ENCODE data around the gene GIMD1. TPM values are rescaled to one million over a fixed set of nuclear protein-coding genes. Genes with fewer than 3 reads are reported as not detected.

The GIMD1 gene
- total and polyA plus RNA-seq, 9 of the 15 experiments (the other 6 are each of a cell fraction or from before 2014, with no cell fraction given), result not detected

DNA sequence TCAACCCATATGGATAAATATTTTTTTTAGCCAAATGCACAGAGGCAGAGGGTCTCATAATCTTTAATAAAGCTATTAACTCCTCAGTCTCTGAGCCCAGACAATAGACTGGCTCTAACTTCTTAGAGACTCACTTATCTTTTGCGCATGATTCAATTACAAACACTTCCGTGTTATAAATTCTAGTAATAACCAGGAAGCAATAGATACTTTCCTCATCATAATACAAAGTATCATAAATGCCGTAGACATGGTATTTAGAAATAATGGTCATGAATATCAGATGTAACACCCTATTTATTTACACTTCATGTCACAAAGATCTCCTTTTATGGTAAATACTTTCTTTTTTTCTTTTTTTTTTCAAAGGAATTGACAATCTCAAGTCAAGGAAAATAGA, 4.4 kb upstream of the GIMD1 start:
- WGBS (ENCODE audit: insufficient coverage, low coverage, missing lambda C conversion rate), result 7% methylated on average over 3 of the region's 3 CpGs
- Histone ChIP-seq H3K4me3 (no peak overlapping the region), H3K36me3 (ENCODE audit: control insufficient read depth, insufficient read depth, low read length) (no peaks in the 10 kb centered on the region), H3K4me1 (replicated peaks in 1 of 2; ENCODE audit: control insufficient read depth in 2 of 2, insufficient read depth in 2 of 2, low read length in 2 of 2) (no peaks in the 10 kb centered on the region), H3K4me2 (ENCODE audit: insufficient read depth, low read length) (no peak overlapping the region), H4K20me1 (replicated peaks; ENCODE audit: control insufficient read depth, insufficient read depth, low read length) (no peaks in the 10 kb centered on the region), H3K9ac (ENCODE audit: insufficient read depth in 1 of 2, low read depth in 2 of 2, low read length in 2 of 2) (no peak overlapping the region), H3K79me2 (ENCODE audit: control insufficient read depth, insufficient read depth, low read length) (no peaks in the 10 kb centered on the region), H2AFZ (ENCODE audit: low read depth, low read length) (no peak overlapping the region), H3K9me3 (replicated peaks; ENCODE audit: control insufficient read depth, insufficient read depth, low read depth, low read length) (no peaks in the 10 kb centered on the region), H3K27me3 (ENCODE audit: control insufficient read depth in 2 of 2, insufficient read depth in 2 of 2, low read length in 2 of 2) (no peaks in the 10 kb centered on the region), H3K27ac (ENCODE audit: extremely low read depth, low read depth, low read length) (no peak overlapping the region), H3K9me1 (ENCODE audit: control insufficient read depth, insufficient read depth, low read length) (no peaks in the 10 kb centered on the region)
- in situ Hi-C loops (cut with MboI), result no loop called here
- ChIA-PET CTCF (ENCODE audit: low intra/inter-chr PET ratio) (no interaction called here), POLR2A (no interaction called here)
- FAIRE-seq, result no peak
- TF ChIP-seq ZNF699 (CRISPR knock-in tag; IDR thresholded peaks at IDR 0.05; ENCODE audit: insufficient replicate concordance), result no peak
- TF ChIP-seq GABPB2 (CRISPR knock-in tag; conservative IDR thresholded peaks at IDR 0.05), result no peak
- TF ChIP-seq ZNF23 (CRISPR knock-in tag; IDR thresholded peaks at IDR 0.05), result no peak
- TF ChIP-seq EP400 (IDR thresholded peaks at IDR 0.05), result no peak
- TF ChIP-seq KDM4B (IDR thresholded peaks at IDR 0.05; ENCODE audit: borderline replicate concordance in 2 of 2, low read depth in 1 of 2), result no peak
- TF ChIP-seq, protein P1, sequence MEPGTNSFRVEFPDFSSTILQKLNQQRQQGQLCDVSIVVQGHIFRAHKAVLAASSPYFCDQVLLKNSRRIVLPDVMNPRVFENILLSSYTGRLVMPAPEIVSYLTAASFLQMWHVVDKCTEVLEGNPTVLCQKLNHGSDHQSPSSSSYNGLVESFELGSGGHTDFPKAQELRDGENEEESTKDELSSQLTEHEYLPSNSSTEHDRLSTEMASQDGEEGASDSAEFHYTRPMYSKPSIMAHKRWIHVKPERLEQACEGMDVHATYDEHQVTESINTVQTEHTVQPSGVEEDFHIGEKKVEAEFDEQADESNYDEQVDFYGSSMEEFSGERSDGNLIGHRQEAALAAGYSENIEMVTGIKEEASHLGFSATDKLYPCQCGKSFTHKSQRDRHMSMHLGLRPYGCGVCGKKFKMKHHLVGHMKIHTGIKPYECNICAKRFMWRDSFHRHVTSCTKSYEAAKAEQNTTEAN (CRISPR knock-in tag; IDR thresholded peaks at IDR 0.05), result no peak
- TF ChIP-seq MBD2 (IDR thresholded peaks at IDR 0.05; ENCODE audit: borderline replicate concordance, low read depth), result no peak
- no peak for TF ChIP-seq EHMT2 (IDR thresholded peaks at IDR 0.05)
- no peak for TF ChIP-seq CHCHD3 (CRISPR knock-in tag; IDR thresholded peaks at IDR 0.05)
- TF ChIP-seq CCNT2 (IDR thresholded peaks at IDR 0.05; ENCODE audit: borderline replicate concordance, extremely low read depth, insufficient read length, low read depth, low read length), result no peak
- TF ChIP-seq DDX20 (tag; IDR thresholded peaks at IDR 0.05; ENCODE audit: low read depth), result no peak
- TF ChIP-seq KLF13 (tag; IDR thresholded peaks at IDR 0.05; ENCODE audit: borderline replicate concordance, low read depth), result no peak
- no peak for TF ChIP-seq NBN (IDR thresholded peaks at IDR 0.05; ENCODE audit: low read depth)
- TF ChIP-seq HNRNPLL (IDR thresholded peaks at IDR 0.05; ENCODE audit: low read depth, low read length, poor library complexity, severe bottlenecking), result no peak
- TF ChIP-seq, protein P2, sequence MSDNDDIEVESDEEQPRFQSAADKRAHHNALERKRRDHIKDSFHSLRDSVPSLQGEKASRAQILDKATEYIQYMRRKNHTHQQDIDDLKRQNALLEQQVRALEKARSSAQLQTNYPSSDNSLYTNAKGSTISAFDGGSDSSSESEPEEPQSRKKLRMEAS (CRISPR knock-in tag; IDR thresholded peaks at IDR 0.05), result no peak
- TF ChIP-seq, protein P3, sequence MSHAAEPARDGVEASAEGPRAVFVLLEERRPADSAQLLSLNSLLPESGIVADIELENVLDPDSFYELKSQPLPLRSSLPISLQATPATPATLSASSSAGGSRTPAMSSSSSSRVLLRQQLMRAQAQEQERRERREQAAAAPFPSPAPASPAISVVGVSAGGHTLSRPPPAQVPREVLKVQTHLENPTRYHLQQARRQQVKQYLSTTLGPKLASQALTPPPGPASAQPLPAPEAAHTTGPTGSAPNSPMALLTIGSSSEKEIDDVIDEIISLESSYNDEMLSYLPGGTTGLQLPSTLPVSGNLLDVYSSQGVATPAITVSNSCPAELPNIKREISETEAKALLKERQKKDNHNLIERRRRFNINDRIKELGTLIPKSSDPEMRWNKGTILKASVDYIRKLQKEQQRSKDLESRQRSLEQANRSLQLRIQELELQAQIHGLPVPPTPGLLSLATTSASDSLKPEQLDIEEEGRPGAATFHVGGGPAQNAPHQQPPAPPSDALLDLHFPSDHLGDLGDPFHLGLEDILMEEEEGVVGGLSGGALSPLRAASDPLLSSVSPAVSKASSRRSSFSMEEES (CRISPR knock-in tag; IDR thresholded peaks at IDR 0.05), result no peak
- no peak for TF ChIP-seq FOXJ2 (tag; IDR thresholded peaks at IDR 0.05)
- TF ChIP-seq, protein P4, sequence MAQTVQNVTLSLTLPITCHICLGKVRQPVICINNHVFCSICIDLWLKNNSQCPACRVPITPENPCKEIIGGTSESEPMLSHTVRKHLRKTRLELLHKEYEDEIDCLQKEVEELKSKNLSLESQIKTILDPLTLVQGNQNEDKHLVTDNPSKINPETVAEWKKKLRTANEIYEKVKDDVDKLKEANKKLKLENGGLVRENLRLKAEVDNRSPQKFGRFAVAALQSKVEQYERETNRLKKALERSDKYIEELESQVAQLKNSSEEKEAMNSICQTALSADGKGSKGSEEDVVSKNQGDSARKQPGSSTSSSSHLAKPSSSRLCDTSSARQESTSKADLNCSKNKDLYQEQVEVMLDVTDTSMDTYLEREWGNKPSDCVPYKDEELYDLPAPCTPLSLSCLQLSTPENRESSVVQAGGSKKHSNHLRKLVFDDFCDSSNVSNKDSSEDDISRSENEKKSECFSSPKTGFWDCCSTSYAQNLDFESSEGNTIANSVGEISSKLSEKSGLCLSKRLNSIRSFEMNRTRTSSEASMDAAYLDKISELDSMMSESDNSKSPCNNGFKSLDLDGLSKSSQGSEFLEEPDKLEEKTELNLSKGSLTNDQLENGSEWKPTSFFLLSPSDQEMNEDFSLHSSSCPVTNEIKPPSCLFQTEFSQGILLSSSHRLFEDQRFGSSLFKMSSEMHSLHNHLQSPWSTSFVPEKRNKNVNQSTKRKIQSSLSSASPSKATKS (CRISPR knock-in tag; IDR thresholded peaks at IDR 0.05), result no peak
- no peak for DNase-seq (ENCODE audit: extremely low read depth in 1 of 4, low spot score in 3 of 4)
- no TSS peak for BruUV-seq (replicated peaks)
- no peak for ATAC-seq
- intact Hi-C loops (cut with micrococcal nuclease), result no loop called here

Data from K562 (cell line).